Astrocyte of the spinal cord (primary cell): Measurements from ENCODE around the gene ATF7IP.

Source experiments
- DNase-seq: peaks from one replicate; pipeline ENCODE4 v3.0.0; 2011; ENCODE audit warnings: low read depth, low spot score
- H3K4me3 ChIP-seq: 2 replicates; pipeline ENCODE4 v1.5.1; 2011; ENCODE audit warnings: low read depth, mild to moderate bottlenecking, low read length, moderate library complexity
- CTCF ChIP-seq: IDR thresholded peaks from 2 replicates; pipeline ENCODE4 v1.5.1; 2012; ENCODE audit warnings: low read depth, mild to moderate bottlenecking, low read length, inconsistent platforms
- in situ Hi-C: cut with HindIII; loops from 2 replicates; pipeline ENCODE4 v1.10.0; 2017; ENCODE audit warnings: low sequenced_read_pairs

ATF7IP gene

GRCh38 chr12:14452336-14452735 is 86.9 kb downstream of the ATF7IP start:
- in situ Hi-C loops: no loop called here

GRCh38 chr12:14452865-14453264 is 87.4 kb downstream of the ATF7IP start:
- in situ Hi-C loops: no loop called here
- no peak overlapping the region for H3K4me3 ChIP-seq
- no peak for TF ChIP-seq CTCF
- no peak for DNase-seq

More at GRCh38 chr12:14452336-14452735, 86.9 kb downstream of the ATF7IP start:
- TF ChIP-seq CTCF: no peak
- no peak overlapping the region for H3K4me3 ChIP-seq
- DNase-seq: peak; percentile 20

GRCh38 chr12:14454098-14454907 is 88.8 kb downstream of the ATF7IP start:
- no peak overlapping the region for H3K4me3 ChIP-seq
- in situ Hi-C loops: no loop called here
- DNase-seq: peak; percentile 22
- TF ChIP-seq CTCF: peak; percentile 59

GRCh38 chr12:14460212-14460841 is 94.8 kb downstream of the ATF7IP start:
- no peak for TF ChIP-seq CTCF
- no peak overlapping the region for H3K4me3 ChIP-seq
- no peak for DNase-seq
- in situ Hi-C loops: no loop called here

GRCh38 chr12:14471497-14471896 is 106.0 kb downstream of the ATF7IP start:
- no peak overlapping the region for H3K4me3 ChIP-seq
- in situ Hi-C loops: no loop called here
- TF ChIP-seq CTCF: no peak
- no peak for DNase-seq

GRCh38 chr12:14473707-14474287 is 108.3 kb downstream of the ATF7IP start:
- DNase-seq: peak; percentile 54
- no peak overlapping the region for H3K4me3 ChIP-seq
- in situ Hi-C loops: no loop called here
- no peak for TF ChIP-seq CTCF
